ENCODE measurements around the gene PIK3R2. TPM values are rescaled to one million over a fixed set of nuclear protein-coding genes. Genes with fewer than 3 reads are reported as not detected.
A peak's percentile ranks its signal among the peaks of the same experiment; 100 is the strongest.
"Not testable (repeated sequence)": the region's sequence is repeated elsewhere in the genome, so short reads cannot be mapped to it uniquely, and the experiment has no call there.

The PIK3R2 gene
- total and polyA plus RNA-seq, 2 donors: 6.5 to 15.1 TPM

GRCh38 chr19:18205200-18205892, 52.4 kb downstream of the PIK3R2 start:
- WGBS: 32% methylated on average over 36 of the region's 36 CpGs
- Histone ChIP-seq H3K27me3 (ENCODE audit: control insufficient read depth in 2 of 2, insufficient read depth in 1 of 2, low read length in 1 of 2) (peaks cover 4 to 46% of the 10 kb centered on the region in 2 donors), H3K27ac (ENCODE audit: low read depth in 1 of 2, low read length in 1 of 2) (peak overlapping the region in 1 of 2 donors; percentile 91), H3K4me1 (ENCODE audit: control insufficient read depth in 2 of 2, insufficient read depth in 2 of 2, low read length in 2 of 2) (peaks cover 16 to 29% of the 10 kb centered on the region in 2 donors), H3K9me3 (ENCODE audit: control insufficient read depth in 2 of 2, insufficient read depth in 1 of 2, low read length in 1 of 2) (peaks cover 0 to 4% of the 10 kb centered on the region in 2 donors), H3K4me3 (ENCODE audit: low read length in 2 of 2) (peak overlapping the region; percentile 46 to 56), H3K36me3 (ENCODE audit: control insufficient read depth in 2 of 2, insufficient read depth in 2 of 2, low read length in 1 of 2) (no peaks in the 10 kb centered on the region)
- DNase-seq (ENCODE audit: low read depth in 6 of 9, low spot score in 9 of 9): peak in 4 of 9 donors; percentile 45 to 74 (median 50)

- peaks cover 4 to 51% of the 10 kb centered on the region in 2 donors for H3K27me3 ChIP-seq (ENCODE audit: control insufficient read depth in 2 of 2, insufficient read depth in 1 of 2, low read length in 1 of 2)
- H3K4me3 ChIP-seq (ENCODE audit: low read length in 2 of 2): no peak overlapping the region
- DNase-seq (ENCODE audit: low read depth in 6 of 9, low spot score in 9 of 9): no peak
- WGBS: 95% methylated on average over 12 of the region's 12 CpGs
- no peak overlapping the region for H3K27ac ChIP-seq (ENCODE audit: low read depth in 1 of 2, low read length in 1 of 2)
- H3K4me1 ChIP-seq (ENCODE audit: control insufficient read depth in 2 of 2, insufficient read depth in 2 of 2, low read length in 2 of 2): peaks cover 16 to 29% of the 10 kb centered on the region in 2 donors
- peaks cover 0 to 4% of the 10 kb centered on the region in 2 donors for H3K9me3 ChIP-seq (ENCODE audit: control insufficient read depth in 2 of 2, insufficient read depth in 1 of 2, low read length in 1 of 2)
- H3K36me3 ChIP-seq (ENCODE audit: control insufficient read depth in 2 of 2, insufficient read depth in 2 of 2, low read length in 1 of 2): no peaks in the 10 kb centered on the region
Observed at GRCh38 chr19:18206018-18206417, 53.1 kb downstream of the PIK3R2 start.

GRCh38 chr19:18208098-18208951, 55.4 kb downstream of the PIK3R2 start:
- H3K9me3 ChIP-seq (ENCODE audit: control insufficient read depth in 2 of 2, insufficient read depth in 1 of 2, low read length in 1 of 2): no peaks in the 10 kb centered on the region
- H3K4me1 ChIP-seq (ENCODE audit: control insufficient read depth in 2 of 2, insufficient read depth in 2 of 2, low read length in 2 of 2): peaks cover 9 to 20% of the 10 kb centered on the region in 2 donors
- 32% methylated on average over 32 of the region's 32 CpGs for WGBS
- peaks cover 4 to 45% of the 10 kb centered on the region in 2 donors for H3K27me3 ChIP-seq (ENCODE audit: control insufficient read depth in 2 of 2, insufficient read depth in 1 of 2, low read length in 1 of 2)
- no peak overlapping the region for H3K4me3 ChIP-seq (ENCODE audit: low read length in 2 of 2)
- DNase-seq (ENCODE audit: low read depth in 6 of 9, low spot score in 9 of 9): peak in 1 of 9 donors; percentile 46
- no peak overlapping the region for H3K27ac ChIP-seq (ENCODE audit: low read depth in 1 of 2, low read length in 1 of 2)
- H3K36me3 ChIP-seq (ENCODE audit: control insufficient read depth in 2 of 2, insufficient read depth in 2 of 2, low read length in 1 of 2): no peaks in the 10 kb centered on the region

- not testable (repeated sequence) for H3K27ac ChIP-seq (ENCODE audit: low read depth in 1 of 2, low read length in 1 of 2); H3K36me3 ChIP-seq (ENCODE audit: control insufficient read depth in 2 of 2, insufficient read depth in 2 of 2, low read length in 1 of 2); H3K9me3 ChIP-seq (ENCODE audit: control insufficient read depth in 2 of 2, insufficient read depth in 1 of 2, low read length in 1 of 2); DNase-seq (ENCODE audit: low read depth in 6 of 9, low spot score in 9 of 9); H3K4me1 ChIP-seq (ENCODE audit: control insufficient read depth in 2 of 2, insufficient read depth in 2 of 2, low read length in 2 of 2); H3K4me3 ChIP-seq (ENCODE audit: low read length in 2 of 2)
- peaks cover 4 to 45% of the 10 kb centered on the region in 2 donors for H3K27me3 ChIP-seq (ENCODE audit: control insufficient read depth in 2 of 2, insufficient read depth in 1 of 2, low read length in 1 of 2)
- WGBS: 89% methylated on average over 5 of the region's 5 CpGs
Observed at GRCh38 chr19:18209912-18210311, 56.9 kb downstream of the PIK3R2 start.

- Histone ChIP-seq H3K36me3 (ENCODE audit: control insufficient read depth in 2 of 2, insufficient read depth in 2 of 2, low read length in 1 of 2) (no peaks in the 10 kb centered on the region), H3K9me3 (ENCODE audit: control insufficient read depth in 2 of 2, insufficient read depth in 1 of 2, low read length in 1 of 2) (no peaks in the 10 kb centered on the region), H3K4me3 (ENCODE audit: low read length in 2 of 2) (no peak overlapping the region), H3K4me1 (ENCODE audit: control insufficient read depth in 2 of 2, insufficient read depth in 2 of 2, low read length in 2 of 2) (no peaks in the 10 kb centered on the region), H3K27ac (ENCODE audit: low read depth in 1 of 2, low read length in 1 of 2) (no peak overlapping the region), H3K27me3 (ENCODE audit: control insufficient read depth in 2 of 2, insufficient read depth in 1 of 2, low read length in 1 of 2) (peaks cover 2 to 27% of the 10 kb centered on the region in 2 donors)
- DNase-seq (ENCODE audit: low read depth in 6 of 9, low spot score in 9 of 9): no peak
- 79% methylated on average over 14 of the region's 14 CpGs for WGBS
Observed at GRCh38 chr19:18211683-18212082, 58.7 kb downstream of the PIK3R2 start.

GRCh38 chr19:18214779-18215433, 61.9 kb downstream of the PIK3R2 start:
- no peaks in the 10 kb centered on the region for H3K4me1 ChIP-seq (ENCODE audit: control insufficient read depth in 2 of 2, insufficient read depth in 2 of 2, low read length in 2 of 2)
- no peak for DNase-seq (ENCODE audit: low read depth in 6 of 9, low spot score in 9 of 9)
- 77% methylated on average over 7 of the region's 7 CpGs for WGBS

GRCh38 chr19:18216789-18217188, 63.8 kb downstream of the PIK3R2 start:
- H3K4me3 ChIP-seq (ENCODE audit: low read length in 2 of 2): no peak overlapping the region
- no peaks in the 10 kb centered on the region for H3K9me3 ChIP-seq (ENCODE audit: control insufficient read depth in 2 of 2, insufficient read depth in 1 of 2, low read length in 1 of 2)
- WGBS: over 99% methylated on average over 8 of the region's 8 CpGs
- no peaks in the 10 kb centered on the region for H3K4me1 ChIP-seq (ENCODE audit: control insufficient read depth in 2 of 2, insufficient read depth in 2 of 2, low read length in 2 of 2)
- H3K27me3 ChIP-seq (ENCODE audit: control insufficient read depth in 2 of 2, insufficient read depth in 1 of 2, low read length in 1 of 2): peaks cover 5 to 40% of the 10 kb centered on the region in 2 donors
- no peak for DNase-seq (ENCODE audit: low read depth in 6 of 9, low spot score in 9 of 9)
- H3K27ac ChIP-seq (ENCODE audit: low read depth in 1 of 2, low read length in 1 of 2): no peak overlapping the region
- H3K36me3 ChIP-seq (ENCODE audit: control insufficient read depth in 2 of 2, insufficient read depth in 2 of 2, low read length in 1 of 2): no peaks in the 10 kb centered on the region

More at GRCh38 chr19:18214779-18215433, 61.9 kb downstream of the PIK3R2 start:
- H3K27me3 ChIP-seq (ENCODE audit: control insufficient read depth in 2 of 2, insufficient read depth in 1 of 2, low read length in 1 of 2): peaks cover 0 to 32% of the 10 kb centered on the region in 2 donors
- no peaks in the 10 kb centered on the region for H3K36me3 ChIP-seq (ENCODE audit: control insufficient read depth in 2 of 2, insufficient read depth in 2 of 2, low read length in 1 of 2)
- H3K4me3 ChIP-seq (ENCODE audit: low read length in 2 of 2): no peak overlapping the region
- no peak overlapping the region for H3K27ac ChIP-seq (ENCODE audit: low read depth in 1 of 2, low read length in 1 of 2)
- no peaks in the 10 kb centered on the region for H3K9me3 ChIP-seq (ENCODE audit: control insufficient read depth in 2 of 2, insufficient read depth in 1 of 2, low read length in 1 of 2)

GRCh38 chr19:18218159-18218558, 65.2 kb downstream of the PIK3R2 start:
- no peak for DNase-seq (ENCODE audit: low read depth in 6 of 9, low spot score in 9 of 9)
- H3K36me3 ChIP-seq (ENCODE audit: control insufficient read depth in 2 of 2, insufficient read depth in 2 of 2, low read length in 1 of 2): no peaks in the 10 kb centered on the region
- H3K27ac ChIP-seq (ENCODE audit: low read depth in 1 of 2, low read length in 1 of 2): no peak overlapping the region
- 91% methylated on average over 17 of the region's 17 CpGs for WGBS
- no peak overlapping the region for H3K4me3 ChIP-seq (ENCODE audit: low read length in 2 of 2)
- no peaks in the 10 kb centered on the region for H3K4me1 ChIP-seq (ENCODE audit: control insufficient read depth in 2 of 2, insufficient read depth in 2 of 2, low read length in 2 of 2)
- H3K27me3 ChIP-seq (ENCODE audit: control insufficient read depth in 2 of 2, insufficient read depth in 1 of 2, low read length in 1 of 2): peaks cover 11 to 51% of the 10 kb centered on the region in 2 donors
- H3K9me3 ChIP-seq (ENCODE audit: control insufficient read depth in 2 of 2, insufficient read depth in 1 of 2, low read length in 1 of 2): no peaks in the 10 kb centered on the region

Measured in thymus (tissue), 11 donors.